Retinal pigment epithelial cell (primary cell): ENCODE measurements around the gene MAP6.
A peak's percentile ranks its signal among the peaks of the same experiment; 100 is the strongest.

Experiments
- DNase-seq: peaks from one replicate; pipeline ENCODE4 v3.0.0-alpha.2; 2010; ENCODE audit warnings: low read depth
- H3K4me3 ChIP-seq: 2 replicates; pipeline ENCODE4 v1.5.1; 2011; ENCODE audit warnings: mild to moderate bottlenecking, low read length, control low read depth, moderate library complexity
- TF ChIP-seq, protein P1 (sequence below): conservative IDR thresholded peaks from 2 replicates; pipeline ENCODE4 v1.5.1; 2011; ENCODE audit warnings: low read depth, low read length, control low read depth, inconsistent platforms

Gene MAP6

DNA sequence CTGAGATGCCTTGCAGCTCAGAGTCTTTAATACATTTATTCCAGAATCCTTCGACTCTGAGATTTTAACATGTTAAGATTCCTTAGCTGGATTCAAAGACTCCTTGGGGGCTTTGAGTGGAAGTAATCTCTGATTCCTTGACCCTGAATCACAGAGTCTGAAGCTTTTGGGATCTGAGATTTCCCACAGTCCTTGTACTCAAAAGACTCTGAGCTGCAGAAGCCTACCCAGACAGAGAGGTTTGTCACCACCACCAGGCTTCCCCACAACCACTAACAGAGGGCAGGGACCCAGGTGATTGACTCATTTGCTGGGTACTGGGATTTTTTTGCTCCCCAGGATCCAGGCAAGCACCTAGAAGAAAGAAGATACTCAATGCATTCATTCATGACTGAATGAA, 108.2 kb downstream of the MAP6 start:
- H3K4me3 ChIP-seq, result no peak overlapping the region
- DNase-seq, result no peak
- TF ChIP-seq, protein P1, sequence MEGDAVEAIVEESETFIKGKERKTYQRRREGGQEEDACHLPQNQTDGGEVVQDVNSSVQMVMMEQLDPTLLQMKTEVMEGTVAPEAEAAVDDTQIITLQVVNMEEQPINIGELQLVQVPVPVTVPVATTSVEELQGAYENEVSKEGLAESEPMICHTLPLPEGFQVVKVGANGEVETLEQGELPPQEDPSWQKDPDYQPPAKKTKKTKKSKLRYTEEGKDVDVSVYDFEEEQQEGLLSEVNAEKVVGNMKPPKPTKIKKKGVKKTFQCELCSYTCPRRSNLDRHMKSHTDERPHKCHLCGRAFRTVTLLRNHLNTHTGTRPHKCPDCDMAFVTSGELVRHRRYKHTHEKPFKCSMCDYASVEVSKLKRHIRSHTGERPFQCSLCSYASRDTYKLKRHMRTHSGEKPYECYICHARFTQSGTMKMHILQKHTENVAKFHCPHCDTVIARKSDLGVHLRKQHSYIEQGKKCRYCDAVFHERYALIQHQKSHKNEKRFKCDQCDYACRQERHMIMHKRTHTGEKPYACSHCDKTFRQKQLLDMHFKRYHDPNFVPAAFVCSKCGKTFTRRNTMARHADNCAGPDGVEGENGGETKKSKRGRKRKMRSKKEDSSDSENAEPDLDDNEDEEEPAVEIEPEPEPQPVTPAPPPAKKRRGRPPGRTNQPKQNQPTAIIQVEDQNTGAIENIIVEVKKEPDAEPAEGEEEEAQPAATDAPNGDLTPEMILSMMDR, result no peak

DNA sequence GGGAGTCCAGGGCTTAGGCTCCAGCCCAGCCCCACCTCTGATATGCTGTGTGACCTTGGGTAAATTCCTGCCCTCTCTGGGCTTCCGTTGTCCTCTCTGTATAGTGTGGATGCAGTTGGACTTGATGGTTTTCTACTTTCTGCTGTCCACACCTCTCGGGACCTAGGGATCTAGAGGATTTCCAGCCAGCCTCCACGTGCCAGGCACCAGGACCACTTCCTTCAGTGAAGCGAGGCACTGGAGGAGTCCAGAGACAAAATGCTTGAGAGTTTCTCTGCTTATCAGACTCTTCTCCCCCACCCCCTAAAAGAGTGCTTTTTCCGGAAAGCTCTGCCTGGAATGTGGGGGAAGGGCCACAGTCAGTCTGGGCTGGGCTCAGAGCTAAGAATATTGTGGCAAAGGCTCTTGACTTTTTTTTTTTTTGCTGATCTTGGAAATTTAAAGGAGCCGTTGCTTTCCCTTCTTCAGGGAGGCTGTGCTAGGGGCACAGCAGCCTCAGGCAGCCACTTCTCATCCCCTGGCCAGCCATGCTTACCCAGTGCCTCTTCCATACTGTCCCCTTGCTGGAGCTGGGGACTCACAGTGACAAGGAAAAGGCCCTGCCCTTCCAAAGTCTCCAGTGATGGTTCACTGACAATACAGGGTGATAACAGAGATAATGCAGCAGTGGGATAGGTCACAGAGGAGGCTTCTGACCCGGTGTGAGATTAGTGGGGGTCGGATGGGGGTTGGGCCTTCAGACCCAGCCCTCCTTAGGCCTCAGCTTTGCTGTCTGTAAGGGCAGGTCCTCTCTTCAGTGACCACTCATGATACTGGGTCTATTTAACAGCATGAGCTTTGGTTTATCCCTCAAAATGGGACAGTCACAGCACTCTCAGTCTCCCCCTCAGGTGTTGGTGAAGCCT, 109.6 kb downstream of the MAP6 start:
- TF ChIP-seq, protein P1, result no peak
- no peak for DNase-seq
- H3K4me3 ChIP-seq, result peak overlapping the region; percentile 7

DNA sequence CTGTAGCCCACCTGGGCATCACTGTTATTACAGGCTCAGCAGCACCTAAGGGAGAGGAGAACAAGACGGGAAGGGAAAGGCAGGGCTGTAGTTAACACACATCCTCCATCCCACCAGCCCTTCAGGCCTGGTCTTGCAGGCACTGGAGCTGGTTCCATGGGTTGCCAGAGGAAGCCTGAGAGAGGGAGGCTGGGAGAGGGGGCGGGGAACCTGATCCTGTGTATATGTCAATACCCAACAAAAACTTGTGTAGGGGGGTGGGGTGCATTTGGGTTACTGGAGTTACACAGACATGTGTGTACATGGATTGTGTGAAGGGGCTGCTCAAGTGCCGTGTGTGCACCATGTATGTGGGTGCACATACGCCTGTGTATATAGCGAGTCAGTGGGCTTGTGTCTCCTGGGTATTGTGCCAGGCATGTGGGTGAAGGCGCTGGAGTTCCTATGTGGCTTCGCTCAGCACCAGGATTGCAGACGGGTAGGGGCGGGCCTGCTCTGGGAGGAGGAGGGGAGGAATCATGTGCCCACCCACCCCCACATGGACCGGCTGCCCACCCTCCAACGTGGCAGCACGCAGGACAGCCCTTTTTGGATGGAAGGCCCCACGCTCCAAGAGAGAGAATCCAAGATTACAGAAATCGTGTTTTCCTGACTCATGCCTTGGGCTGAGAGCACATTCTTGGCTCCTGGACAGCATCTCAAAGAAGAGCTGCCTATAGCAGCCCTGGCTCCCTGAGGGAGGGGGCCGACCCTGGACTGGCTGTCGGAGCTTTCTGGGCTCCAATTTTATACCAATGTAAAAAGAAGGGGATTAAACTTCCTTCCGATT, 111.0 kb downstream of the MAP6 start:
- DNase-seq, result peak; percentile 79
- TF ChIP-seq, protein P1, result no peak
- no peak overlapping the region for H3K4me3 ChIP-seq

DNA sequence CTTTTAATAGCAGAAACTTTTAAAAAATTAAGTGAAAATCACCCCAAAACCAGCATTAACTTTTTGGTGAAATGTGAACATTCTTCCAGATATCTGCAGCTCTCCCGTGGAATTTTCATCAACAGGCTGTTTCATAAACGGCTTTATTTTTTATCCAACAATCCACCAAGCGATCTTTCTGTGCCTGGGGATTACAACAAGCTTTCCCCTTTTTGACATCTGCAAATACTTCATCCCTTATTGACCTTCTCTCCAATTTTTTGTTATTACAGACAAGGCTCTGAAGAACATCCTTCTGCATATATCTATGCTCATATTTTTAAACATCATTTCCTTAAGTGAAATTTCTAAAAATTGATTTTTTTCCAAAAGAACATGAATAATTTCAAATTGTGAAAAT, 112.6 kb downstream of the MAP6 start:
- H3K4me3 ChIP-seq, result no peak overlapping the region
- TF ChIP-seq, protein P1, result no peak
- no peak for DNase-seq

DNA sequence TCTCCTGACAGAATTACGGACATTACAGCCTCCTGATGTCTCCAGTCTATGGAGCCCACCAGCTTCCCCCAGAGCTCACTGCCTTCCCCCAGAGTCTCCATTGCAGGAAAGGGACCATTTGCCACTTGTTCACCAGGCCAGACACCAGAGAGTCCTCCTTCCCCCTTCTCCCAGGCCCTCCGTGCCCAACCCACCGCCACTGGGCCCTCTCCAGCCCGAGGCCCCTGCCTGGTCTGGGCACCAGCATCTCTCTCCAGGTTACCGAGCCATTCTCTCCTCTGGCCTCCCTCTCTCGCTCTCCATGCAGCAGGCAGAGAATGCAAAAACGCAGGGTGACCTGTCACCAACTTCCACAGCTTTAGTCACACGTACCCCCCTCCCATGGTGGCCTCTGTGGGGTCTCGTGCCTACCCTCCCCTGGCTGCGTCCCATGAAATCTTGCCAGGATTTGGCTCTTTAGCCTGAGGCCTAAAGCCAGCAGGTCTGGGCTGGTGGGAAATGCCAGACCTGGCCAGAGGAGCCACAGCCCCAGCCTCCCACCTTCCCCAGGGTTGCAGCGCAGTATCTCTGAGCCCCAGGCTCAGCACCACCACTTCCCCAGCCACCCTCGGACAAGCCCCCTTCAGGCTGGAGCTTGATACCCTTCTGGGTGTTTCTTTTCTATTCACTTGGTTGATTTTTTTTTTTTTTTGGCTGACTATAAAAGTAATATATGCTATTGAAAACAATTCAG, 113.6 kb downstream of the MAP6 start:
- no peak for DNase-seq
- H3K4me3 ChIP-seq, result no peak overlapping the region
- TF ChIP-seq, protein P1, result no peak

DNA sequence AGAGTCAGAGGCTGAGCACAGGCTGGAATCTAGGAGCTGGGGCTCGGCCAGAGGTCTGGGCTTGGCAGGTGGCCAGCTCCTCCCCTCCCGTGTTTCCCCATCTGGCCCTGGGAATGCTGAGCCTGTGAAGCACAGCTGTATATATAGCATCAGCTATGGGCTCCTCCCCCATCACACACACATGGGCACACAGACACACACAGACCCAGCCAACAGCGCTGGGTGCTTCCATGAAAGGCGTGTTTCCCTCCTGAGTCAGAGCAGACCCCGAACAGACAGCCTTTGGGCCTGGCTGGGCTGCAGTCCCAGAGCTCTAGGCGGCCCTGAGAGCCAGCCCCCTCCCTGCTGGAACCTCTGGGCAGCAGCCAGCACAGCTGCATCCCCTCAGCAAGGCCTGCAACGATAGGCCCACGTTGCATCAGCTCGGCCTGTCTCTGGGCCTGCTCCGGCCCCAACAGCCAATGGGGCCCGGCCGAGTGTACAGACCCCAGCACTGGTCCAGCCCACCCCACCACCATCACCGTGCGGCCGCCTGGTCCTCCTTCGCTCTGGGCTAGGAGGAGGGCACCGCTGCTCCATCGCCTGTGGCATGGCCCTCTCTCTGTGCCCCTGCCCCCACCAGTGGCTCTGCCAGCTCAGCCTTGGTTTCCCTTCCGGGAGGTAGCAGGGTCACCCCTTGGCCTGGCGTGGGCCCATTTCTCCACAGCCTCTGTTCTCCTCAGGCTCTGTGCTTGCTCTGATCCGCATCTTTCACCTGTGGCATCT, 114.4 kb downstream of the MAP6 start:
- DNase-seq, result no peak
- H3K4me3 ChIP-seq, result no peak overlapping the region
- TF ChIP-seq, protein P1, result no peak
